ENCODE data around the gene TCF7L1.

GRCh38 chr2:85183479-85183878 is 50.3 kb downstream of the TCF7L1 start:
- TF ChIP-seq CTCF (conservative IDR thresholded peaks at IDR 0.05) = no peak
- TF ChIP-seq EZH2 (IDR thresholded peaks at IDR 0.05; ENCODE audit: low read depth) = no peak
